Heart left ventricle (tissue), 16 donors: Measurements from ENCODE around the gene RBPMS2. TPM values are rescaled to one million over a fixed set of nuclear protein-coding genes. Genes with fewer than 3 reads are reported as not detected.

Experiments used
- ATAC-seq, 4 donors: fragments of 200-7000 bp; cut with Tn5 transposase; one replicate each; pipeline ENCODE4 v1.9.1; 2020 to 2022; ENCODE audit warnings: moderate library complexity in 4 of 4, mild to moderate bottlenecking in 3 of 4, moderate number of reproducible peaks in 1 of 4
- DNase-seq, 5 donors: peaks; one replicate each; pipeline ENCODE4 v3.0.0-alpha.2; 2020
- H3K27ac ChIP-seq, 12 donors: fragments of 200-600 bp; sonication (generic) in 4 of 12; one replicate each; pipeline versions ENCODE4 v1.5.0 to v1.8.0; 2016 to 2022; ENCODE audit warnings: mild to moderate bottlenecking in 2 of 12
- H3K27me3 ChIP-seq, 9 donors: fragments of 200-600 bp; sonication (generic) in 2 of 9; one replicate each; pipeline versions ENCODE4 v1.5.1 to v1.8.0; 2016 to 2022; ENCODE audit warnings: mild to moderate bottlenecking in 3 of 9
- H3K36me3 ChIP-seq, 9 donors: fragments of 200-600 bp; sonication (generic) in 2 of 9; one replicate each; pipeline versions ENCODE4 v1.5.0 to v1.8.0; 2018 to 2022; ENCODE audit warnings: mild to moderate bottlenecking in 2 of 9
- H3K4me1 ChIP-seq, 12 donors: fragments of 200-600 bp; sonication (generic) in 4 of 12; one replicate each; pipeline versions ENCODE4 v1.5.0 to v1.8.0; 2016 to 2022; ENCODE audit warnings: mild to moderate bottlenecking in 3 of 12
- H3K4me3 ChIP-seq, 12 donors: fragments of 200-600 bp; sonication (generic) in 4 of 12; one replicate each; pipeline versions ENCODE4 v1.5.0 to v1.8.0; 2017 to 2022; ENCODE audit warnings: mild to moderate bottlenecking in 9 of 12, moderate library complexity in 4 of 12
- H3K9me3 ChIP-seq, 12 donors: fragments of 200-600 bp; sonication (generic) in 4 of 12; one replicate each; pipeline versions ENCODE4 v1.5.0 to v1.8.0; 2016 to 2022; ENCODE audit warnings: mild to moderate bottlenecking in 1 of 12
- POLR2A ChIP-seq, 2 donors: fragments of 450-650 bp; IDR thresholded peaks; one replicate each; pipeline ENCODE4 v1.6.1; 2017; ENCODE audit warnings: antibody characterized with exemption in 2 of 2, mild to moderate bottlenecking in 2 of 2, moderate library complexity in 2 of 2
- WGBS, 4 donors: extraction: QIAGEN DNeasy Blood & Tissue Kit in 2 of 4; methylation state at CpG; one replicate each; pipeline versions ENCODE4 v1.1.5 to v1.1.7; 2013 to 2018; 5-methylcytosine and 5-hydroxymethylcytosine counted together
- intact Hi-C, 10 donors: fragments of 100-400 bp; cut with DNase I; formaldehyde crosslinking; loops; one replicate each; pipeline versions ENCODE4 v1.11.1 to v1.14.2; 2022
- polyA plus RNA-seq, 2 donors: library from polyadenylated mRNA; stranded (reverse); fragments of 200-250 nt; gene quantifications; one replicate each; pipeline ENCODE4 v1.2.3, GENCODE V29; 2013
- total RNA-seq, 9 donors: library from RNA; depleted of rRNA in 2 of 9; stranded (reverse); fragments of >200 nt in 2 of 9; fragmentation: NEBNext Ultra II Directional in 3 of 9; extraction: Animal tissue kit (Norgen Biotek cat#: 25700) in 3 of 9; gene quantifications; one replicate each; pipeline versions ENCODE4 v1.1.0 to v1.2.4, GENCODE V29; 2016 to 2023
- TF ChIP-seq, protein P1 (sequence below), 12 donors: fragments of 200-600 bp; sonication (generic) in 4 of 12; IDR thresholded peaks; one replicate each; pipeline versions ENCODE4 v1.5.0 to v1.8.0; 2018 to 2022; ENCODE audit warnings: antibody characterized with exemption in 12 of 12, mild to moderate bottlenecking in 5 of 12
- donor health status: ischemic (EF 13 %, LVEDD 7.1; RV severe dilation, severe dysfunction).
- donor health status: healthy with polysubstance abuse.
- donor health status: DM: no; HTN: yes; CAD: no.
- donor health status: DM: no; HTN: no; CAD: no.
- donor health status: ischemic (EF 25% LVEDD 6.9; RV normal size, moderate dysfunction).
- donor health status: ischemic (EF 25% LVEDD 5.7; RV mildly dilated, moderate dysfunction).
- donor health status: healthy.
- donor health status: DM: yes; HTN: yes; CAD: no.
- donor health status: ischemic (EF 35%, LVEDD 5.7; RV mildly dilated, moderate dysfunction).
- donor health status: nonischemic (EF 11% LVEDD 7.7; RV severe dilation, severe dysfunction).
- donor health status: DM: yes; HTN: yes; CAD: no.
- donor health status: PGD.
- donor health status: ischemic (EF 29% LVEDD 5.4; RV normal size, mild dysfunction).
- donor health status: nonischemic (EF 23%, LVEDD 6.1; RV moderate dilation, normal function).

The RBPMS2 gene
- total and polyA plus RNA-seq, 11 donors, result 49.8 to 530 (median 202) TPM

DNA sequence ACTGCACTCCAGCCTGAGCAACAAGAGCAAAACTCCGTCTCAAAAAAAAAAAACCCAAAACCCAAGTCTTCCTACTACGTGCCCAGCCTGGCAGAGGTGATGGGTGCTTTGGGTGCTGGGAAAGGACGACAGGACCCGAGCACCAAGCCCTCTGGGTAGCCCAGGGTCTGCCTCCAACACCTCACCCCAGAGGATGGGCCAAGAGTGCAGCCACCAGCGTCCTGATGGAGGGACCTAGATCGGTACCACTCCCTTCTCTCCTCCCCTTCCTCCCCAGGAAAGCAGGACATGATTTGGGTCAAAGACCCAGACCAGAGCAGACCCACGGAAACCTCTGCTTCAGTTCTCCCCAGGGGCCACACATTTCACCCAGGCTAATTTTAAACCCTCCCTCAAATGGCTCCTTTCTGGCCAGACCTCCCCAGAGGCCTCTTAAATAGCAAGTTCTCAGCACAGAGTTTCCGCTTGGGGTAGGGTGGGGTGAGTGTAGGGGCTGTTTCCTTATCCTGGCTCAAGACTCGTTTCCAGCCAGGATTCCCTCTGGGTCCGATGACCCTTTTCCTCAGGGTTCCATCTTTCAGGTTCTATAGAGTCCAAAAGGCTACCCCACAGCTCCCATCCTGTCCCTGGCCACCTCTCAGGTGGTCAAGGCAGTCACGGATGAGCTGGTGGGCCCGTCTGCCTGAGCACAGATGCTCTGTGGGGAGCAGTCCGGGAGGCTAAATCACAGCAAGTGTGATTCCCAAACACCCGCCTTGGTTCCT is 20.5 kb downstream of the RBPMS2 start:
- ATAC-seq, result peak; percentile 8 to 57 (median 39)
- WGBS, 4 donors, result 44 to 53% (median 51%) methylated on average over 14 of the region's 14 CpGs
- DNase-seq, result peak in 3 of 5 donors; percentile 40 to 68 (median 61)
- no peaks in the 10 kb centered on the region for H3K36me3 ChIP-seq
- no peaks in the 10 kb centered on the region for H3K27me3 ChIP-seq
- TF ChIP-seq, protein P1, sequence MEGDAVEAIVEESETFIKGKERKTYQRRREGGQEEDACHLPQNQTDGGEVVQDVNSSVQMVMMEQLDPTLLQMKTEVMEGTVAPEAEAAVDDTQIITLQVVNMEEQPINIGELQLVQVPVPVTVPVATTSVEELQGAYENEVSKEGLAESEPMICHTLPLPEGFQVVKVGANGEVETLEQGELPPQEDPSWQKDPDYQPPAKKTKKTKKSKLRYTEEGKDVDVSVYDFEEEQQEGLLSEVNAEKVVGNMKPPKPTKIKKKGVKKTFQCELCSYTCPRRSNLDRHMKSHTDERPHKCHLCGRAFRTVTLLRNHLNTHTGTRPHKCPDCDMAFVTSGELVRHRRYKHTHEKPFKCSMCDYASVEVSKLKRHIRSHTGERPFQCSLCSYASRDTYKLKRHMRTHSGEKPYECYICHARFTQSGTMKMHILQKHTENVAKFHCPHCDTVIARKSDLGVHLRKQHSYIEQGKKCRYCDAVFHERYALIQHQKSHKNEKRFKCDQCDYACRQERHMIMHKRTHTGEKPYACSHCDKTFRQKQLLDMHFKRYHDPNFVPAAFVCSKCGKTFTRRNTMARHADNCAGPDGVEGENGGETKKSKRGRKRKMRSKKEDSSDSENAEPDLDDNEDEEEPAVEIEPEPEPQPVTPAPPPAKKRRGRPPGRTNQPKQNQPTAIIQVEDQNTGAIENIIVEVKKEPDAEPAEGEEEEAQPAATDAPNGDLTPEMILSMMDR (IDR thresholded peaks at IDR 0.05), result no peak
- TF ChIP-seq POLR2A (IDR thresholded peaks at IDR 0.05), result no peak
- peak overlapping the region in 10 of 12 donors; percentile 21 to 80 (median 68) for H3K27ac ChIP-seq
- H3K4me3 ChIP-seq, result no peak overlapping the region
- H3K4me1 ChIP-seq, result peaks cover 0 to 78% (median 24%) of the 10 kb centered on the region in 12 donors
- intact Hi-C loops, result no loop called here
- H3K9me3 ChIP-seq, result no peaks in the 10 kb centered on the region

DNA sequence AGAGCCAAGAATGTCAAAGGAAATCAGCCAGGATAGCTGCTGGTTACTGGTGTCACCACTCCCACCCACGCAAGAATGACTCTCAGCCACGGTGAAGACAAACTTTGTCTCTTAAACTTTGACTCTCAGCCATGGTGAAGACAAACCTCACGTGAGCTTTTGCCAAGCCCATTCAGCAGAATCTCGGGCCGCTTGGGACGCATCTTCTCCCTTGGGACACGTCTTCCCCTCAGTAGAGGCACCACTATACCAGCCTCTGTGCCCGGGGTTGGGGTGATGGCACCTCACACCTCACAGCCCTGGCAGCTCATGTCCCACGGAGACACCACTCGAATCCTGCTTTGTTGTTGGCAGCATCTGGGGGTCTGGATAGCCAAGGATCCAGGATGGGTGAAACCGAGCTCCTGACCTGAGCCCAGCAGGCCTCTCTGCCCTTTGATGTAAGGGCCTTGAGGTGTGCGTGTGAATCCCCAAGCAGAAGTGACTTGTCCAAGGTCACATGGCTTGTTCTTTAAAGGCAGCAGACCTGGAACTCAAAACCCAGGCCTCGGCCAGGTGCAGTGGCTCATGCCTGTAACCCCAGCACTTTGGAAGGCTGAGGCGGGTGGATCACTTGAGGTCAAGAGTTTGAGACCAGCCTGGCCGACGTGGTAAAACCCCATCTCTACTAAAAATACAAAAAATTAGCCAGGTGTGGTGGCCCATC is 21.8 kb downstream of the RBPMS2 start:
- Histone ChIP-seq H3K36me3 (peaks cover 0 to 5% (median 0%) of the 10 kb centered on the region in 9 donors), H3K4me3 (no peak overlapping the region), H3K9me3 (no peaks in the 10 kb centered on the region), H3K27ac (peak overlapping the region in 6 of 12 donors; percentile 4 to 80 (median 40)), H3K4me1 (peaks cover 0 to 78% (median 29%) of the 10 kb centered on the region in 12 donors), H3K27me3 (no peaks in the 10 kb centered on the region)
- TF ChIP-seq, protein P1 (IDR thresholded peaks at IDR 0.05), result no peak
- TF ChIP-seq POLR2A (IDR thresholded peaks at IDR 0.05), result no peak
- 75 to 80% (median 76%) methylated on average over 8 to 16 of the region's 16 CpGs for WGBS, 4 donors
- no peak for ATAC-seq
- intact Hi-C loops, result no loop called here
- DNase-seq, result no peak

DNA sequence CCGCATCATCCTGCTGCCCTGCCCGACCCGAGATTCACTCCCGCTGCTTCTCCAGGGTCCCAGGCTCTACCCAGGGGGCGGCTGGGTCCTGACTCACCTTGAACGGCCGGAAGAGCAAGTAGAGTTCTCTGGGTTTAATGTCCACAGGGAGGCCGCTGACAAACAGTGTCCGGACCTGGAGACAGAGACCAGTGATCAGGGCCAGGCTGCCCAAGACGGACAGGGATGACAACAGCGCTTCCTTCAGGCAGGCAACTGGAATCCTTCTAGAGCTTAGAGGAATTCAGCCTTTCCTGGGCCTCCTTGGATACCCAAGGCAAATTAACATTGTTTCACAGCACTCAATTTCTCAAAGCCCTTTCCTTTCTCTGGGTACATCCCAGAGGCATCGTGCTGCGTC is 23.9 kb downstream of the RBPMS2 start:
- Histone ChIP-seq H3K4me1 (peaks cover 0 to 92% (median 42%) of the 10 kb centered on the region in 12 donors), H3K27me3 (no peaks in the 10 kb centered on the region), H3K27ac (peak overlapping the region in 5 of 12 donors; percentile 6 to 76 (median 69)), H3K36me3 (peaks cover 0 to 12% (median 0%) of the 10 kb centered on the region in 9 donors), H3K4me3 (no peak overlapping the region), H3K9me3 (no peaks in the 10 kb centered on the region)
- intact Hi-C loops, result no loop called here
- 78 to 86% (median 85%) methylated on average over 13 of the region's 13 CpGs for WGBS, 4 donors
- no peak for TF ChIP-seq POLR2A (IDR thresholded peaks at IDR 0.05)
- TF ChIP-seq, protein P1 (IDR thresholded peaks at IDR 0.05), result no peak
- no peak for ATAC-seq
- DNase-seq, result no peak
